Fibroblast of pulmonary artery (primary cell): ENCODE data around the gene NQO1.

Source experiments
- DNase-seq: peaks from one replicate; pipeline ENCODE4 v3.0.0-alpha.2; 2010; ENCODE audit warnings: low read depth
- H3K4me3 ChIP-seq: replicated peaks from 2 replicates; pipeline ENCODE4 v1.5.1; 2011; ENCODE audit warnings: low read depth, mild to moderate bottlenecking, control low read depth, low read length, moderate library complexity
- CTCF ChIP-seq: IDR thresholded peaks from 2 replicates; pipeline ENCODE4 v1.5.1; 2011; ENCODE audit warnings: mild to moderate bottlenecking, control low read depth, low read length, inconsistent platforms; ENCODE audit errors: missing control alignments

Gene NQO1

GRCh38 chr16:69754469-69755310 is 28.3 kb upstream of the NQO1 start, which contains the start of gene NOB1:
Gene NOB1, minus strand, starts transcription at chr16:69754926. Its CDS starts 16 bp downstream, at chr16:69754910.
- H3K4me3 ChIP-seq: peak within 1 kb of the TSS; percentile 100
- TF ChIP-seq CTCF: peak; percentile 95

GRCh38 chr16:69754143-69754468 is 27.7 kb upstream of the NQO1 start:
- no peak for TF ChIP-seq CTCF
- H3K4me3 ChIP-seq: peak overlapping the region; percentile 100
- DNase-seq: no peak

More at GRCh38 chr16:69754469-69755310, 28.3 kb upstream of the NQO1 start, which contains the start of gene NOB1:
- peak; percentile 98 for DNase-seq

GRCh38 chr16:69748694-69749345 is 22.5 kb upstream of the NQO1 start:
- no peak overlapping the region for H3K4me3 ChIP-seq
- no peak for DNase-seq
- TF ChIP-seq CTCF: no peak

- H3K4me3 ChIP-seq: no peak overlapping the region
- DNase-seq: no peak
- no peak for TF ChIP-seq CTCF
These were observed 20.8 kb upstream of the NQO1 start for GRCh38 chr16:69747115-69747514.

GRCh38 chr16:69745959-69746358 is 19.6 kb upstream of the NQO1 start:
- TF ChIP-seq CTCF: no peak
- no peak for DNase-seq
- no peak overlapping the region for H3K4me3 ChIP-seq

GRCh38 chr16:69745232-69745612 is 18.9 kb upstream of the NQO1 start:
- no peak for DNase-seq
- no peak overlapping the region for H3K4me3 ChIP-seq
- no peak for TF ChIP-seq CTCF
